ENCODE results near the gene FLT3LG.

FLT3LG gene

GRCh38 chr19:49486710-49487276 is 12.8 kb downstream of the FLT3LG start:
- no peak for DNase-seq (ENCODE audit: extremely low spot score)
- no peak; the same call in 1 of the 2 replicates for TF ChIP-seq L3MBTL2 (conservative IDR thresholded peaks at IDR 0.05)
- no peak for TF ChIP-seq FOXK2 (IDR thresholded peaks at IDR 0.05)
- TF ChIP-seq ELF4 (IDR thresholded peaks at IDR 0.05): no peak
- TF ChIP-seq BHLHE40 (IDR thresholded peaks at IDR 0.05; ENCODE audit: borderline replicate concordance): no peak
- no peak for TF ChIP-seq CTBP1 (IDR thresholded peaks at IDR 0.05; ENCODE audit: borderline replicate concordance)
- TF ChIP-seq SUZ12 (IDR thresholded peaks at IDR 0.05): no peak
- no peak for TF ChIP-seq SP1 (IDR thresholded peaks at IDR 0.05)
- no peak for TF ChIP-seq NFRKB (IDR thresholded peaks at IDR 0.05)
- TF ChIP-seq FOXA1 (IDR thresholded peaks at IDR 0.05): no peak
- no peak for TF ChIP-seq FOXM1 (IDR thresholded peaks at IDR 0.05; ENCODE audit: borderline replicate concordance)
- TF ChIP-seq ZNF384 (IDR thresholded peaks at IDR 0.05): no peak
- POLR2A ChIA-PET: interaction anchor here (1.5 kb wide), 1 partner anchor 9 kb away, joined by 10 read pairs; the partner anchor contains the start of gene RPS11
- CTCF ChIA-PET: no interaction called here

- CTCF ChIA-PET: no interaction called here
- DNase-seq (ENCODE audit: extremely low spot score): peak; percentile 98
- POLR2A ChIA-PET: interaction anchor here (1.1 to 1.9 kb wide), 5 partner anchors 8 to 153 kb away, joined by 3 to 15 read pairs (median 7); partner anchors contain the start of genes ALDH16A1, RPS11 and RRAS
- TF ChIP-seq NFRKB (IDR thresholded peaks at IDR 0.05): peak; percentile 80
- peak; percentile 94 for TF ChIP-seq ELF4 (IDR thresholded peaks at IDR 0.05)
- no peak for TF ChIP-seq FOXK2 (IDR thresholded peaks at IDR 0.05)
- no peak for TF ChIP-seq FOXA1 (IDR thresholded peaks at IDR 0.05)
- no peak for TF ChIP-seq ARNT (IDR thresholded peaks at IDR 0.05)
Measured at GRCh38 chr19:49487277-49488045, 13.4 kb downstream of the FLT3LG start, which contains the start of gene RPL13A. Gene RPL13A (plus strand): TSS chr19:49487608. CDS start chr19:49487630, 22 bp downstream.

GRCh38 chr19:49488046-49488862 is 14.2 kb downstream of the FLT3LG start:
- ChIA-PET POLR2A (interaction anchor here (1.1 to 1.9 kb wide), 6 partner anchors 8 to 152 kb away, joined by 3 to 15 read pairs (median 6); partner anchors contain the start of genes ALDH16A1, PIH1D1, RPS11 and RRAS), CTCF (no interaction called here)
- TF ChIP-seq LEF1 (IDR thresholded peaks at IDR 0.05; ENCODE audit: borderline replicate concordance) (no peak), ARNT (IDR thresholded peaks at IDR 0.05) (no peak), CTBP1 (IDR thresholded peaks at IDR 0.05; ENCODE audit: borderline replicate concordance) (no peak), PKNOX1 (IDR thresholded peaks at IDR 0.05) (no peak), ELF4 (IDR thresholded peaks at IDR 0.05) (no peak), ZNF384 (IDR thresholded peaks at IDR 0.05) (no peak), FOXM1 (IDR thresholded peaks at IDR 0.05; ENCODE audit: borderline replicate concordance) (no peak), SUZ12 (IDR thresholded peaks at IDR 0.05) (no peak)
- no peak for DNase-seq (ENCODE audit: extremely low spot score)

- CTCF ChIA-PET: no interaction called here
- POLR2A ChIA-PET: interaction anchor here (1.0 to 1.9 kb wide), 4 partner anchors 10 to 151 kb away, joined by 3 to 15 read pairs (median 4); partner anchors contain the start of genes PIH1D1 and RRAS
- TF ChIP-seq FOXK2 (IDR thresholded peaks at IDR 0.05) (no peak), ELF4 (IDR thresholded peaks at IDR 0.05) (no peak), LEF1 (IDR thresholded peaks at IDR 0.05; ENCODE audit: borderline replicate concordance) (no peak), SP1 (IDR thresholded peaks at IDR 0.05) (no peak), SUZ12 (IDR thresholded peaks at IDR 0.05) (no peak), FOXA1 (IDR thresholded peaks at IDR 0.05) (no peak), L3MBTL2 (conservative IDR thresholded peaks at IDR 0.05) (no peak), HDGF (IDR thresholded peaks at IDR 0.05; ENCODE audit: borderline replicate concordance) (no peak), NFRKB (IDR thresholded peaks at IDR 0.05) (no peak), BHLHE40 (IDR thresholded peaks at IDR 0.05; ENCODE audit: borderline replicate concordance) (no peak), CTBP1 (IDR thresholded peaks at IDR 0.05; ENCODE audit: borderline replicate concordance) (no peak)
- DNase-seq (ENCODE audit: extremely low spot score): no peak
Measured at GRCh38 chr19:49488863-49489537, 15.0 kb downstream of the FLT3LG start.

- DNase-seq (ENCODE audit: extremely low spot score): no peak
- POLR2A ChIA-PET: interaction anchor here (1.0 to 1.8 kb wide), 2 partner anchors 14 to 38 kb away, joined by 4 read pairs; partner anchors contain the start of gene PIH1D1
- CTCF ChIA-PET: no interaction called here
- TF ChIP-seq L3MBTL2 (conservative IDR thresholded peaks at IDR 0.05): no peak
Measured at GRCh38 chr19:49489601-49490167, 15.7 kb downstream of the FLT3LG start.

GRCh38 chr19:49490287-49491029 is 16.4 kb downstream of the FLT3LG start:
- no peak for DNase-seq (ENCODE audit: extremely low spot score)
- ChIA-PET POLR2A (no interaction called here), CTCF (interaction anchor here (0.7 kb wide), 1 partner anchor 21 kb away, joined by 3 read pairs; no protein-coding TSS in a partner anchor)
- no peak for TF ChIP-seq HDGF (IDR thresholded peaks at IDR 0.05; ENCODE audit: borderline replicate concordance)
- no peak for TF ChIP-seq NFRKB (IDR thresholded peaks at IDR 0.05)
- TF ChIP-seq ELF4 (IDR thresholded peaks at IDR 0.05): no peak
- no peak for TF ChIP-seq SP1 (IDR thresholded peaks at IDR 0.05)
- TF ChIP-seq CTBP1 (IDR thresholded peaks at IDR 0.05; ENCODE audit: borderline replicate concordance): no peak
- TF ChIP-seq LEF1 (IDR thresholded peaks at IDR 0.05; ENCODE audit: borderline replicate concordance): no peak
- no peak for TF ChIP-seq FOXA1 (IDR thresholded peaks at IDR 0.05)
- no peak for TF ChIP-seq FOXK2 (IDR thresholded peaks at IDR 0.05)
- TF ChIP-seq ARNT (IDR thresholded peaks at IDR 0.05): no peak
- TF ChIP-seq PKNOX1 (IDR thresholded peaks at IDR 0.05): no peak
- TF ChIP-seq FOXM1 (IDR thresholded peaks at IDR 0.05; ENCODE audit: borderline replicate concordance): no peak

Measured in HEK293T (cell line).